ENCODE measurements around the gene SHC1.
"Not testable (repeated sequence)": the region's sequence is repeated elsewhere in the genome, so short reads cannot be mapped to it uniquely, and the experiment has no call there.

Gene SHC1

GRCh38 chr1:154993572-154994268 lies 23.2 kb upstream of the SHC1 start, which contains the start of gene LENEP:
LENEP (plus strand) TSS chr1:154993586; CDS start chr1:154993608, 22 bp downstream.
- no peak for DNase-seq

- peak; percentile 50 for DNase-seq
Measured at GRCh38 chr1:154992721-154993571, 22.4 kb upstream of the SHC1 start.

- no peak for DNase-seq
Measured at GRCh38 chr1:154990276-154990675, 19.7 kb upstream of the SHC1 start.

GRCh38 chr1:154989195-154989860 lies 18.8 kb upstream of the SHC1 start:
- DNase-seq: no peak

- DNase-seq: no peak
Measured at GRCh38 chr1:154988058-154988954, 17.8 kb upstream of the SHC1 start.

- DNase-seq: no peak
Measured at GRCh38 chr1:154987326-154987725, 16.8 kb upstream of the SHC1 start.

DNA sequence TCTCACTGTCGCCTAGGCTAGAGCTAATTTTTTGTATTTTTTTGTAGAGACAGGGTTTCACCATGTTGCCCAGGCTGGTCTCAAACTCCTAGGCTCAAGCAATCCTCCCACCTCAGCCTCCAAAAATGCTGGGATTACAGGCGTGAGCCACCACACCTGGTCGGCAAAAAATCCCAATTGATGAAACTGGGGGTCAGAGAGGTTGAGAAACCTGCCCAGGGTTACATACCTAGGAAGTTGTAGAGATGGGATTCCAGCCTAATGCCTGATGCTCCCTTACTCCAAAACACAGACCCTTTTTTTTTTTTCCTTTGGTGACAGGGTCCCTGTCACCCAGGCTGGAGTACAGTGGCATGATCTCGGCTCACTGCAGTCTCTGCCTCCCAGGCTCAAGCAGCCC lies 16.2 kb upstream of the SHC1 start:
- not testable (repeated sequence) for DNase-seq

DNA sequence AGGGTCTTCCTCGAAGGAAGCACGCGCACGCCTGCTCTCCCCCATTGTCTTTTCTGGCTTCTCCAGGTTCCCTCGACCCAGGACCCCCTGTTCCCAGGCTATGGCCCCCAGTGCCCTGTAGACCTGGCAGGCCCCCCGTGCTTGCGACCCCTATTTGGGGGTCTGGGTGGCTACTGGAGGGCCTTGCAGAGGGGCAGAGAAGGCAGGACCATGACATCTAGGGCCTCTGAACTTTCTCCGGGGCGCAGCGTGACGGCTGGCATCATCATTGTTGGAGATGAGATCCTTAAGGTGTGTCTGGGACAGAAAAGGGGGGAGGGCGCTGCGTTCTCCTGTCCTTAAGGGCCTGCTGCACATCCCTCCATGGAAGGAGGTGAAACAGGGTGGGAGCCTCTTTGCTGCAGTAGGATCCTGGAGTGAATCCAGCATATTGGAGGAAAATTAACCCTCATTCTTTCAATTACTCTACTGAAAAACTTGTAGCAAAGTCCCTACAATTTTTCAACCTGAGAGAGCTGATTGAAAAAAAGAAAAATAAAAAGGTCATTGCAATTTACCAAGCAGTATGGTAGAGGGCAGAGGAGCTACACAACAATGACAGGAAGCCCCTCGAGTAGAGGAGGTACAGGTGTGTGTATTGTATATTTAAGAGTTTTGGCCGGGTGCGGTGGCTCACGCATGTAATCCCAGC lies 13.4 kb upstream of the SHC1 start:
- no peak for DNase-seq

- DNase-seq: peak; percentile 99
Measured at GRCh38 chr1:154982897-154983648, 12.5 kb upstream of the SHC1 start, which contains the start of gene FLAD1. FLAD1 (plus strand) TSS chr1:154983344; CDS start chr1:154983695, 351 bp downstream.

DNA sequence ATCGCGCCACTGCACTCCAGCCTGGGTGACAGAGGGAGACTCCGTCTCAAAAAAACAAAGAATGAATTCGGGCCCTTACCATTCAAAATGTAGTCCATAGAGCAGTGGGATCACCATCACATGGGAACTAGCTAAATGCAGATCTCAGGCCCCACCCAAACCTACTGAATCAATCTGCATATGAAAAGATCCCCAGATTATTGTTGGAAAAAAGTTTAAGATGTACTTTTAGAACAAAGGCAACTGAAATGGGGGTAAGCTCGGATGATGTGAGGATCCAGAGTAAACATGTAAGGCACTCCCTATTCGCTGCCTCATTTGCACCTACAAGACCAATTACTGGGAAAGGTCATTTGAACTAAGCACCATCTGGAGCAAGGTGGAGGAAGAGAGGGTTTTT lies 11.8 kb upstream of the SHC1 start:
- no peak for DNase-seq

GRCh38 chr1:154978360-154978759 lies 7.8 kb upstream of the SHC1 start:
- DNase-seq: no peak

GRCh38 chr1:154977762-154978161 lies 7.2 kb upstream of the SHC1 start:
- not testable (repeated sequence) for DNase-seq

GRCh38 chr1:154975409-154976059 lies 5.0 kb upstream of the SHC1 start:
- DNase-seq: no peak

DNA sequence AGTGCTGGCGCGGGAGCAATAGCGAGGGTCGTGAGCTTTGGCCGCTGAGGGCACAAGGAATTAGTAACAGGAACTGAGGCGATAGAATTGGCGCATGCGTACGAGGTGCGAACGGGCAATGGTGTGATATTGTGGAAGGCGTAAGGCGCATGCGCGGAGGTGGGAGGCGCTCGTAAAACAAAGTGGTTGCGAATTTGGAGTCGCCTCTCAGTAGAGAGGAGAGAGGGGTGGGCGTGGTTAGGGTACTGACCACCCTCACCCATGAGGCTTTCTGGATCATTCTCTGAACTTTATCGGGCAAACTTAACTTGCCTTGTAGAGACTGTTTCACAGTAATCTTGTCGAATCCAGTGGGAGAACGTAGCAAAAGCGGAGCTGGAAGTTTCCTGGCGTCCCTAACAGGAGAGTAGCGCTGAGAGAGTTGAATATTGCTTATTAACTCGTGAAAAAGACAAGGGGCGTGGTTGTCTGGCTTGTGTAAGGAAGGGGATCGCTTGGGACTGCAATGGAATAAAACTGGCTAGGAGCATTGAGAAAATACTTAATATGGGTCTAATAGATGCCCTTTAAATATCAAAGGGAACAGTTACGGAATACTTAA lies 4.4 kb upstream of the SHC1 start:
- peak; percentile 96 for DNase-seq

DNA sequence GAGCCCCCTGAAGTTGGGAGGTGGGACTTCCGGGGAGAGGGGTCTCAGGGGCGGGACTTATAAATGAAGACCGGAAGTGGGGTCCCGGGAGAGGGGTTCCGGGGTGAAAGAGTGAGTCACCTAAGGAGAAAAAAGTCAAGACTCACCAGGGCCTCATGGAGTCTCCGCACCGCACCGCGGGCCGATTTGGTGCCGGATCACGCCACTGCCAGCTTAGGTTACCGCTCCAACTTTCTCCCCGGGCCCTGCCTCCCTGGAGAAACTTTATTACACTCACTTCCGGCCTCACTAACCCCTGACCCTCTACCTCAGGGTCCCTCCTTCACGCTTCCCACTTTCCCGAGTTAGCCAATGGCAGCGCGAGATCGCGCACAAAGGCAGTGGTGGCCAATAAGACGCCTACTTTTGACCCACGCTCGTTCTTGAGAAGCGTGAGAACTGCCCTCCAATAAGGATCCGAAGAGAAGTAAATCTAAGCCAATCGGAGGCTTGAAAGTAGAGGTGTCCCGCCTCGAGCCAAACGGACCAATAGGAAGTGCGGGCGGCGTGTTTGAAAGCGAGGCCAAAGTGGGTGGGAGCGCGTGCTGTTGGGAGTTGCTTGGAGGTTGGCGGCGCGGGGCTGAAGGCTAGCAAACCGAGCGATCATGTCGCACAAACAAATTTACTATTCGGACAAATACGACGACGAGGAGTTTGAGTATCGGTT lies 3.7 kb upstream of the SHC1 start, which contains the start of gene CKS1B:
TSS of gene CKS1B (plus strand) at position 580 of the 706 bp plus-strand sequence. CDS start at position 645, 65 bp downstream.
- DNase-seq: peak; percentile 99

DNA sequence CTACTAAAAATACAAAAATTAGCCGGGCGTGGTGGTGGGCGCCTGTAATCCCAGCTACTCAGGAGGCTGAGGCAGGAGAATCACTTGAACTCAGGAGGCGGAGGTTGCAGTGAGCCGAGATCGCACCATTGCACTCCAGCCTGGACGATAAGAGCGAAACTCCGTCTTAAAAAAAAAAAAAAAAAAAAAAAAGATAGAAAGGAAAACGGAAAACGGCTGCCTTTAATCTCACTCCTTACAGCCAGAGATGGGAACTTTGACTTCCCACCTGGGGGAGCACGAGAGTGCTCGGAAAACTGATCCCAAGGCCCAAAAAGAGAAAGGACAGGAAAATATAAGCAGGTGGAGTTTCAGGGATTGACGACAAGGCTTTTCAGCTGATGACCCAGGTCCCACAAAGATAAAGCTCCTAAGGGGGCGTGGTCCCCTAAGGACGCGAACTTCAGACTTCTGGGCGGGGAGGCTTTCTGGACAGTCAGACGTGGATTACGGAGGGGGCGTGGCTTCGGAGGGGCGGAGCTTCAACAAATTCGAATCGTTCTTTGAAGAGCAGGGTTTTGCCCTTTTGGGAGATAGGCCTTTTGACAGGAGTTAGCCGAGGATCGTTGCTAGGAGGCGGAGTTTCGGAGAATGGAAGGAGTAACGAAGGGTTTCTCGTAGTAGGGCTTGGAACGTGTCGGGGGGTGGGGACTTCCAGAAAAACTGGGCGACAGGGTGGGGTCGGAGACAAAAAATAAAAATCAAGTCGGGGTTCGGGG lies 3.0 kb upstream of the SHC1 start:
- peak; percentile 97 for DNase-seq

DNA sequence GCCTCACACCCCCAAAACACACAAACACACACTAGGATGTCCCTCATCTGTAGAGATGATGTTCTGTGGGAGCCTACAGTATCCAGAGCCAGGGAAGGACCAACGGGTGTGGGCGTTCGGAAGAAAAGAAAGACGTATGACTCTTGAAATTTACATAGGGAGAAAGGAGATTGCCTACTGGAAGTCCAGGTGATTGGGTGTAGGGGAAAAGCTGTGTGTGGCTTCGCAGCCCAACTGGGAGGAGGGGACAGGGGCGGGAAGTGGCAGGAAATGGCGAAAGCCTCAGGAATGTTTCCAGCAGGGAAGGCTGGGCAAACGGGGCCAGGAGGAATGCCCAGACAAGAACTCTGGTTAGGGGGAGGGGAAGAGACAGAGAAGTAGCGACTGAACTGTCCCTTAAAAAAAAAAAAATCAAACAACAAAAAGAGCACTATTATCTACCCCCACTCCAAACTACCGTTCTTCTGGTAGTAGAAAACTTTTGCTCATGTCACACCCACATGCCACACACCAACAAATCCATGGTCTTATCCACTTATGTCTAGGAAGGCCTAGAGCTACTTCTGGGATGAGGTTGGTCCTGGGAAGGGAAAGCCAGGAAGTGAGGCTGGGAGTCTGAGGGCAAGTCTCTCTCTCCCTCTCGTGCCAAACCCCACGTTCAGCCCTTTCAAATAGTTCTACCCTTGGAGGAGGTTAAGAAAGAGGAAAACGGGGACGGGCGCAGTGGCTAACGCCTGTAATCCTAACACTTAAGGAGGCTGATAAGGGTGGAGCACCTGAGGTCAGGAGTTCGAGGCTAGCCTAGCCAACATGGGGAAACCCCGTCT lies 2.2 kb upstream of the SHC1 start:
- DNase-seq: peak; percentile 75

DNA sequence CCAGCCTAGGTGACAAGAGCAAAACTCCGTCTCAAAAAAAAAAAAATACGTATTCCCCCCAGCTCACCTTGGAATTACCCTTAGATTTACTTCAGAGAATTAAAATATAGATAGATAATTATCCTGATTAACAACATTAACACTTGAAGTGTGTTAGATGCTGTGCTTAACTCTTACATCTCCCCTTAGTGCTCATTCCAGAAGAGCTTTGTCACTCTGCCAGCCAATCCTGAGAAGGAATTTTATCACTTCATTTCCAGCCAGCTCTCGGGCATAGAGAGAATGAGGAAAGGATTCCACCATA lies 1.6 kb upstream of the SHC1 start:
- no peak for DNase-seq

All from NCI-H510A treated with DMSO at 0.1 percent for 48 hours (cell line).